H9 (cell line): ENCODE data around the gene LRMDA. TPM values are rescaled to one million over a fixed set of nuclear protein-coding genes. Genes with fewer than 3 reads are reported as not detected.

ENCODE experiments used
- DNase-seq: peaks from one replicate; pipeline ENCODE4 v3.0.0-alpha.2; 2017
- H2AFZ ChIP-seq: one replicate; pipeline ENCODE4 v1.6.1; 2013; ENCODE audit warnings: mild to moderate bottlenecking, low read length, control low read depth, moderate library complexity
- H2AK5ac ChIP-seq: 2 replicates; pipeline ENCODE4 v1.6.1; 2013; ENCODE audit warnings: low read length, control low read depth, mixed read lengths; ENCODE audit not compliant: insufficient read length
- H2BK120ac ChIP-seq: one replicate; pipeline ENCODE4 v1.6.1; 2013; ENCODE audit warnings: low read depth, mild to moderate bottlenecking, low read length, control low read depth, inconsistent platforms; ENCODE audit not compliant: poor library complexity, severe bottlenecking
- H2BK12ac ChIP-seq: 2 replicates; pipeline ENCODE4 v1.6.1; 2013; ENCODE audit warnings: low read length, control low read depth, mixed read lengths, low read depth; ENCODE audit not compliant: insufficient read length
- H2BK15ac ChIP-seq: 2 replicates; pipeline ENCODE4 v1.6.1; 2013; ENCODE audit warnings: low read depth, low read length, control low read depth
- H2BK20ac ChIP-seq: one replicate; pipeline ENCODE4 v1.6.1; 2013; ENCODE audit warnings: low read depth, mild to moderate bottlenecking, low read length, control low read depth, inconsistent platforms; ENCODE audit not compliant: poor library complexity, severe bottlenecking
- H2BK5ac ChIP-seq: 2 replicates; pipeline ENCODE4 v1.6.1; 2013; ENCODE audit warnings: low read length, control low read depth, mixed read lengths; ENCODE audit not compliant: insufficient read length
- H3K14ac ChIP-seq: 2 replicates; pipeline ENCODE4 v1.6.1; 2013; ENCODE audit warnings: low read length, control low read depth; ENCODE audit not compliant: insufficient read depth
- H3K18ac ChIP-seq: 2 replicates; pipeline ENCODE4 v1.6.1; 2013; ENCODE audit warnings: low read depth, mild to moderate bottlenecking, mixed read lengths, low read length, control low read depth; ENCODE audit not compliant: insufficient read length
- H3K23ac ChIP-seq: 2 replicates; pipeline ENCODE4 v1.6.1; 2013; ENCODE audit warnings: low read length, control low read depth, mixed read lengths, low read depth; ENCODE audit not compliant: insufficient read length
- H3K23me2 ChIP-seq: 2 replicates; pipeline ENCODE4 v1.6.1; 2013; ENCODE audit warnings: low read depth, mild to moderate bottlenecking, mixed read lengths, low read length, control low read depth; ENCODE audit not compliant: insufficient read length, poor library complexity, severe bottlenecking
- H3K27ac ChIP-seq: 2 replicates; pipeline ENCODE4 v1.5.1; 2013; ENCODE audit warnings: low read length, control low read depth, mixed read lengths, low read depth; ENCODE audit not compliant: insufficient read length
- H3K27me3 ChIP-seq: 2 replicates; pipeline ENCODE4 v1.6.1; 2013; ENCODE audit warnings: low read length, control low read depth, inconsistent platforms; ENCODE audit not compliant: insufficient read depth
- H3K4ac ChIP-seq: 2 replicates; pipeline ENCODE4 v1.6.1; 2013; ENCODE audit warnings: low read depth, mild to moderate bottlenecking, control low read depth, inconsistent platforms, low read length, moderate library complexity
- H3K4me1 ChIP-seq: 2 replicates; pipeline ENCODE4 v1.6.1; 2013; ENCODE audit warnings: low read length, control low read depth, inconsistent platforms; ENCODE audit not compliant: insufficient read depth
- H3K4me2 ChIP-seq: 2 replicates; pipeline ENCODE4 v1.6.1; 2013; ENCODE audit warnings: low read length, control low read depth, mixed read lengths; ENCODE audit not compliant: insufficient read length, insufficient read depth
- H3K56ac ChIP-seq: 2 replicates; pipeline ENCODE4 v1.6.1; 2013; ENCODE audit warnings: low read depth, mild to moderate bottlenecking, mixed read lengths, low read length, control low read depth; ENCODE audit not compliant: insufficient read length
- H3K79me1 ChIP-seq: 2 replicates; pipeline ENCODE4 v1.6.1; 2013; ENCODE audit warnings: low read depth, mild to moderate bottlenecking, moderate library complexity, low read length, control low read depth, inconsistent platforms; ENCODE audit not compliant: insufficient read depth, poor library complexity, severe bottlenecking
- H3K79me2 ChIP-seq: 2 replicates; pipeline ENCODE4 v1.6.1; 2013; ENCODE audit warnings: low read length, control low read depth, inconsistent platforms; ENCODE audit not compliant: insufficient read depth
- H3K9ac ChIP-seq: 2 replicates; pipeline ENCODE4 v1.6.1; 2013; ENCODE audit warnings: low read length, control low read depth, mixed read lengths; ENCODE audit not compliant: insufficient read length; ENCODE audit errors: extremely low read depth
- H3K9me3 ChIP-seq: one replicate; pipeline ENCODE4 v1.6.1; 2013; ENCODE audit warnings: low read depth, low read length, inconsistent platforms; ENCODE audit not compliant: control insufficient read depth
- H3T11ph ChIP-seq: one replicate; pipeline ENCODE4 v1.6.1; 2013; ENCODE audit warnings: mild to moderate bottlenecking, low read length, control low read depth, inconsistent platforms
- H4K20me1 ChIP-seq: one replicate; pipeline ENCODE4 v1.6.1; 2013; ENCODE audit not compliant: control insufficient read depth, insufficient read length, insufficient read depth
- H4K5ac ChIP-seq: 2 replicates; pipeline ENCODE4 v1.6.1; 2013; ENCODE audit warnings: low read depth, mild to moderate bottlenecking, mixed read lengths, low read length, control low read depth; ENCODE audit not compliant: insufficient read length
- H4K8ac ChIP-seq: replicated peaks from 2 replicates; pipeline ENCODE4 v1.6.1; 2013; ENCODE audit warnings: low read length, control low read depth, mixed read lengths, low read depth; ENCODE audit not compliant: insufficient read length
- H4K91ac ChIP-seq: 2 replicates; pipeline ENCODE4 v1.6.1; 2013; ENCODE audit warnings: low read depth, mild to moderate bottlenecking, moderate library complexity, mixed read lengths, low read length, control low read depth; ENCODE audit not compliant: insufficient read length
- H3K27ac Mint-ChIP-seq, 3 experiments: 2 replicates in 2 of 3; 3 replicates in 1 of 3; pipeline ENCODE4 v1.8.0; 2020 to 2021; ENCODE audit warnings: mixed read lengths in 3 of 3, mild to moderate bottlenecking in 1 of 3, moderate library complexity in 1 of 3
- H3K27me3 Mint-ChIP-seq: 2 replicates; pipeline ENCODE4 v1.8.0; 2021; ENCODE audit warnings: low read depth, mild to moderate bottlenecking, moderate library complexity, mixed read lengths
- H3K36me3 Mint-ChIP-seq, 3 experiments: 2 replicates in 2 of 3; 3 replicates in 1 of 3; pipeline ENCODE4 v1.8.0; 2020 to 2021; ENCODE audit warnings: low read depth in 3 of 3, mixed read lengths in 3 of 3; ENCODE audit not compliant: insufficient read depth in 1 of 3
- H3K4me1 Mint-ChIP-seq, 2 experiments: 2 replicates each; pipeline ENCODE4 v1.8.0; 2020; ENCODE audit warnings: mixed read lengths in 2 of 2
- H3K4me3 Mint-ChIP-seq, 2 experiments: 2 replicates in 1 of 2; 3 replicates in 1 of 2; pipeline ENCODE4 v1.8.0; 2020 to 2021; ENCODE audit warnings: mild to moderate bottlenecking in 2 of 2, mixed read lengths in 2 of 2, moderate library complexity in 1 of 2
- H3K9me3 Mint-ChIP-seq, 2 experiments: 2 replicates in 1 of 2; 3 replicates in 1 of 2; pipeline ENCODE4 v1.8.0; 2020; ENCODE audit warnings: mild to moderate bottlenecking in 2 of 2, mixed read lengths in 2 of 2, moderate library complexity in 1 of 2
- CTCF ChIP-seq: fragments of 200-600 bp; sonication (generic); conservative IDR thresholded peaks from 3 replicates; pipeline ENCODE4 v1.8.0; 2021; ENCODE audit warnings: antibody characterized with exemption, mild to moderate bottlenecking
- WGBS: extraction: QIAGEN DNeasy Blood & Tissue Kit; methylation state at CpG from one replicate; pipeline ENCODE4 v1.1.7; 2013; ENCODE audit warnings: missing lambda C conversion rate, low lambda C conversion rate, mixed read lengths; ENCODE audit not compliant: insufficient read length; ENCODE audit errors: extremely low coverage; 5-methylcytosine and 5-hydroxymethylcytosine counted together
- total RNA-seq: library from RNA; stranded (reverse); gene quantifications from 2 replicates; pipeline ENCODE4 v1.2.1, GENCODE V29; 2021

Gene LRMDA
- total RNA-seq, 1 experiment from 2014 or later, result 1.8 TPM

DNA sequence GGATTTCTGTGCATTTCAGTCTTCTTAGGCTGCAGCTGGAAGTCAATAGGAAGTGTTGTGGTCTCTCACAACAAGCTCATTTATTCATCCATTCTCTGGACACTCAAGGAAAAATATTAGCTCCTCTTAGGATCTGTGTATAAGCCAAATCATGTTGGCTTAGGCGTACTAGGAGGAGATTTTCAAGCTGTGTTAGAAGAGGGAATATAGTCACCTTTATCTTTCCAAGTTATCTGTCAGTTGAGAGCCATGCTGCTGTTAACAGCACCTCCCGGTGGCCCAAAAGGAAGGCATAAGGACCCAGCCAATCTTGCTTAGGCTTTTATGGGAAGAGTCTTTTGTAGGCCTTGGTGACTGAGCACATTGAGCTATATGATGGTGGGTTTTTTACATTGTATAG lies 220.0 kb downstream of the LRMDA start:
- no peak overlapping the region for H3K18ac ChIP-seq
- WGBS, result no CpG with 5 or more reads among the region's 2 CpGs
- no peak overlapping the region for H3K4me2 ChIP-seq
- no peak overlapping the region for H3K27ac Mint-ChIP-seq
- H3K9ac ChIP-seq, result no peak overlapping the region
- no peaks in the 10 kb centered on the region for H3K36me3 Mint-ChIP-seq
- no peak overlapping the region for H2BK15ac ChIP-seq
- no peak overlapping the region for H3K23ac ChIP-seq
- H3K27ac ChIP-seq, result no peak overlapping the region
- H4K91ac ChIP-seq, result no peak overlapping the region
- H3K14ac ChIP-seq, result no peak overlapping the region
- peaks cover 2% of the 10 kb centered on the region; the same call in 1 of the 2 replicates for H3K27me3 ChIP-seq
- no peak overlapping the region for H3K4me3 Mint-ChIP-seq
- no peak overlapping the region for H2AFZ ChIP-seq
- 0 out of 4 replicates have a peak, but pooled peaks cover 0 to under 1% of the 10 kb centered on the region in 2 experiments for H3K4me1 Mint-ChIP-seq
- no peak overlapping the region for H3K56ac ChIP-seq
- H3K79me1 ChIP-seq, result no peaks in the 10 kb centered on the region
- no peak overlapping the region for H2BK12ac ChIP-seq
- H2BK120ac ChIP-seq, result no peak overlapping the region
- H3K9me3 Mint-ChIP-seq, result no peaks in the 10 kb centered on the region
- no peaks in the 10 kb centered on the region for H3K4me1 ChIP-seq
- no peak overlapping the region for H3T11ph ChIP-seq
- TF ChIP-seq CTCF, result peak; percentile 72
- peaks cover 67% of the 10 kb centered on the region for H3K27me3 Mint-ChIP-seq
- H3K79me2 ChIP-seq, result no peaks in the 10 kb centered on the region
- DNase-seq, result peak; percentile 35
- H4K5ac ChIP-seq, result no peak overlapping the region
- H2BK20ac ChIP-seq, result no peak overlapping the region
- H4K8ac ChIP-seq, result no peak overlapping the region
- no peaks in the 10 kb centered on the region for H3K9me3 ChIP-seq
- no peaks in the 10 kb centered on the region for H3K23me2 ChIP-seq
- H2AK5ac ChIP-seq, result no peak overlapping the region
- H2BK5ac ChIP-seq, result no peak overlapping the region
- H3K4ac ChIP-seq, result no peak overlapping the region
- no peaks in the 10 kb centered on the region for H4K20me1 ChIP-seq
